Left lung (tissue), 14 donors: Measurements from ENCODE around the gene TPH2. TPM values are rescaled to one million over a fixed set of nuclear protein-coding genes. Genes with fewer than 3 reads are reported as not detected.
A peak's percentile ranks its signal among the peaks of the same experiment; 100 is the strongest.

ENCODE experiments used
- ATAC-seq: fragments of 200-7000 bp; cut with Tn5 transposase; one replicate; pipeline ENCODE4 v1.9.1; 2020; ENCODE audit warnings: moderate library complexity
- DNase-seq, 4 donors: peaks; one replicate each; pipeline ENCODE4 v3.0.0-alpha.2; 2013 to 2020
- H3K27ac ChIP-seq, 2 donors: fragments of 200-600 bp; sonication (generic) in 1 of 2; one replicate each; pipeline versions ENCODE4 v1.5.0 to v1.8.0; 2020 to 2021
- H3K27me3 ChIP-seq, 2 donors: fragments of 200-600 bp; sonication (generic) in 1 of 2; one replicate each; pipeline versions ENCODE4 v1.5.0 to v1.8.0; 2020 to 2021
- H3K36me3 ChIP-seq, 2 donors: fragments of 200-600 bp; sonication (generic) in 1 of 2; one replicate each; pipeline versions ENCODE4 v1.5.0 to v1.8.0; 2020 to 2021
- H3K4me1 ChIP-seq, 2 donors: fragments of 200-600 bp; one replicate each; pipeline ENCODE4 v1.8.0; 2021
- H3K4me3 ChIP-seq, 2 donors: fragments of 200-600 bp; sonication (generic) in 1 of 2; one replicate each; pipeline versions ENCODE4 v1.5.0 to v1.8.0; 2020 to 2021; ENCODE audit warnings: mild to moderate bottlenecking in 1 of 2
- H3K9me3 ChIP-seq, 2 donors: fragments of 200-600 bp; sonication (generic) in 1 of 2; one replicate each; pipeline versions ENCODE4 v1.5.0 to v1.8.0; 2020 to 2021
- intact Hi-C, 2 donors: fragments of 100-400 bp; cut with DNase I; formaldehyde crosslinking; loops; one replicate each; pipeline versions ENCODE4 v1.11.2 to v1.14.2; 2022
- long read RNA-seq, 12 donors: library from polyadenylated mRNA in 2 of 12; unstranded in 2 of 12; transcript quantifications; one replicate each; pipeline ENCODE4 v2.0.0 and lab custom pipeline, GENCODE V29; 2019 to 2026
- polyA plus RNA-seq, 6 donors: library from polyadenylated mRNA; unstranded; fragments of 120-200 nt; gene quantifications; one replicate each; pipeline ENCODE4 v1.2.1, GENCODE V29; 2013; ENCODE audit not compliant: insufficient read length in 6 of 6
- total RNA-seq, 2 donors: library from RNA; stranded (reverse); fragmentation: NEBNext Ultra II Directional; extraction: Animal tissue kit (Norgen Biotek cat#: 25700); gene quantifications; one replicate each; pipeline ENCODE4 v1.2.1, GENCODE V29; 2021
- TF ChIP-seq, protein P1 (sequence below), 2 donors: fragments of 200-600 bp; sonication (generic) in 1 of 2; IDR thresholded peaks; one replicate each; pipeline versions ENCODE4 v1.5.0 to v1.8.0; 2021; ENCODE audit warnings: antibody characterized with exemption in 2 of 2
- donor health status: DM: no; HTN: yes; CAD: no.
- donor health status: DM: no; HTN: no; CAD: no.

Gene TPH2
- total RNA-seq = under 1 TPM in 1 of 2 donors, not detected in 1; 0.10 TPM
- under 1 TPM; 0.15 to 0.52 (median 0.34) TPM for polyA plus RNA-seq
- long read RNA-seq, donor 1 = 0 reads
- long read RNA-seq, donor 2 = 0 reads
- long read RNA-seq, donor 3 = 0 reads
- long read RNA-seq, donor 4 = 0 reads
- long read RNA-seq, donor 5 = 0 reads
- long read RNA-seq, donor 6 = 0 reads
- long read RNA-seq, donor 7 = 0 reads
- long read RNA-seq, donor 8 = 0 reads
- long read RNA-seq, donor 9 = 0 reads
- long read RNA-seq, donor 10 = 0 reads
- long read RNA-seq, donor 11 = 0 reads
- long read RNA-seq, donor 12 = 0 reads

DNA sequence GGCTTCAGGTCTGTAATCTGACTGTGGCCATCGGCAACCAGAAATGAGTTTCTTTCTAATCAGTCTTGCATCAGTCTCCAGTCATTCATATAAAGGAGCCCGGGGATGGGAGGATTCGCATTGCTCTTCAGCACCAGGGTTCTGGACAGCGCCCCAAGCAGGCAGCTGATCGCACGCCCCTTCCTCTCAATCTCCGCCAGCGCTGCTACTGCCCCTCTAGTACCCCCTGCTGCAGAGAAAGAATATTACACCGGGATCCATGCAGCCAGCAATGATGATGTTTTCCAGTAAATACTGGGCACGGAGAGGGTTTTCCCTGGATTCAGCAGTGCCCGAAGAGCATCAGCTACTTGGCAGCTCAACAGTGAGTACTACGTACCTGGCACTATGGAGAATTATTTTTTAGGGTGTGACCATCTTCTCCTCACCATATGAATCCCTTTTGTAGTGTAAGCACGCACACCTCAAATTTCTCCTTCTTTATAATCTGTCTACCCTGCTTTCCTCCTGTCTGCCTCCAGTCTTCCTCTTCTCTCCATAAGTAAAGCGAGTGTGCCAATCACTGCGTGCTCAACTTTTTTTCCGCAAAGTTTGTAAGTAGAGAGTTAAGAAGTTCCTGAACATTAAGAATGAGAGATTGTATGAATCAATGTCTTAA lies at the start of gene TPH2:
Gene TPH2, plus strand, starts transcription at position 118 of the 658 bp plus-strand sequence. Its CDS starts 142 bp downstream, at position 260.
- ATAC-seq (peak; percentile 87), DNase-seq (peak in 3 of 4 donors; percentile 44 to 74 (median 49))
- Histone ChIP-seq H3K27me3 (peaks cover 11 to 53% of the 10 kb centered on the region in 2 donors), H3K4me3 (no peak within 1 kb of the TSS), H3K27ac (no peak within 1 kb of the TSS), H3K4me1 (no peaks in the 10 kb centered on the region), H3K9me3 (no peaks in the 10 kb centered on the region), H3K36me3 (no peaks in the 10 kb centered on the region)
- TF ChIP-seq, protein P1, sequence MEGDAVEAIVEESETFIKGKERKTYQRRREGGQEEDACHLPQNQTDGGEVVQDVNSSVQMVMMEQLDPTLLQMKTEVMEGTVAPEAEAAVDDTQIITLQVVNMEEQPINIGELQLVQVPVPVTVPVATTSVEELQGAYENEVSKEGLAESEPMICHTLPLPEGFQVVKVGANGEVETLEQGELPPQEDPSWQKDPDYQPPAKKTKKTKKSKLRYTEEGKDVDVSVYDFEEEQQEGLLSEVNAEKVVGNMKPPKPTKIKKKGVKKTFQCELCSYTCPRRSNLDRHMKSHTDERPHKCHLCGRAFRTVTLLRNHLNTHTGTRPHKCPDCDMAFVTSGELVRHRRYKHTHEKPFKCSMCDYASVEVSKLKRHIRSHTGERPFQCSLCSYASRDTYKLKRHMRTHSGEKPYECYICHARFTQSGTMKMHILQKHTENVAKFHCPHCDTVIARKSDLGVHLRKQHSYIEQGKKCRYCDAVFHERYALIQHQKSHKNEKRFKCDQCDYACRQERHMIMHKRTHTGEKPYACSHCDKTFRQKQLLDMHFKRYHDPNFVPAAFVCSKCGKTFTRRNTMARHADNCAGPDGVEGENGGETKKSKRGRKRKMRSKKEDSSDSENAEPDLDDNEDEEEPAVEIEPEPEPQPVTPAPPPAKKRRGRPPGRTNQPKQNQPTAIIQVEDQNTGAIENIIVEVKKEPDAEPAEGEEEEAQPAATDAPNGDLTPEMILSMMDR (IDR thresholded peaks at IDR 0.05) = no peak
- intact Hi-C loops = no loop called here

- ATAC-seq = no peak
- H3K9me3 ChIP-seq = no peaks in the 10 kb centered on the region
- no peak overlapping the region for H3K4me3 ChIP-seq
- H3K27ac ChIP-seq = no peak overlapping the region
- TF ChIP-seq, protein P1 (IDR thresholded peaks at IDR 0.05) = no peak
- H3K27me3 ChIP-seq = no peaks in the 10 kb centered on the region
- no peaks in the 10 kb centered on the region for H3K4me1 ChIP-seq
- DNase-seq = no peak
- peaks cover 0 to 14% of the 10 kb centered on the region in 2 donors for H3K36me3 ChIP-seq
- intact Hi-C loops = no loop called here
Observed at GRCh38 chr12:71890475-71890874, 48.2 kb upstream of the TPH2 start.

DNA sequence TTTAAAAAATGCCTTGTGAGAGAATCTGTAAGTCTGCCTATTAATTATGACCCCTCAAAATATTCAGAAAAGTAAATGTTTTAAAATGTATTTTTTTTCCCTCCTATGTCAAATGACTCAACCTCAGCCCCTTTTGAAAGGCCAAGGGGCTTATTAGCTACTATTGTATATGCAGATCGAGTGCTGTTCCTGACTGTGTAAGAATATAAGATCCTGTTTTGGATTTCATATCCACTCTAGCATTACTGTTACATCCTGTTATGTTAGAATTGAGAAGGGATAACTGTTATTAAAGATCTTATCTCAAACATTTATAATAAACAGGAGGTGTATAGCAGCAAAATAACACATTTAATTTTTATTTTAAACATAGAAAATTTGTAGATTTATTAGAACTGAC lies 46.6 kb upstream of the TPH2 start:
- peaks cover 0 to 27% of the 10 kb centered on the region in 2 donors for H3K36me3 ChIP-seq
- intact Hi-C loops = no loop called here
- ATAC-seq (no peak), DNase-seq (no peak)
- TF ChIP-seq, protein P1 (IDR thresholded peaks at IDR 0.05) = no peak
- H3K4me1 ChIP-seq = no peaks in the 10 kb centered on the region
- H3K9me3 ChIP-seq = no peaks in the 10 kb centered on the region
- H3K4me3 ChIP-seq = no peak overlapping the region
- H3K27me3 ChIP-seq = no peaks in the 10 kb centered on the region
- no peak overlapping the region for H3K27ac ChIP-seq

GRCh38 chr12:71896205-71896882 lies 42.3 kb upstream of the TPH2 start:
- H3K27me3 ChIP-seq = no peaks in the 10 kb centered on the region
- ATAC-seq (no peak), DNase-seq (no peak)
- H3K4me1 ChIP-seq = no peaks in the 10 kb centered on the region
- H3K9me3 ChIP-seq = no peaks in the 10 kb centered on the region
- H3K4me3 ChIP-seq = no peak overlapping the region
- H3K27ac ChIP-seq = no peak overlapping the region
- H3K36me3 ChIP-seq = peaks cover 0 to 53% of the 10 kb centered on the region in 2 donors
- intact Hi-C loops = no loop called here
- TF ChIP-seq, protein P1 (IDR thresholded peaks at IDR 0.05) = no peak

DNA sequence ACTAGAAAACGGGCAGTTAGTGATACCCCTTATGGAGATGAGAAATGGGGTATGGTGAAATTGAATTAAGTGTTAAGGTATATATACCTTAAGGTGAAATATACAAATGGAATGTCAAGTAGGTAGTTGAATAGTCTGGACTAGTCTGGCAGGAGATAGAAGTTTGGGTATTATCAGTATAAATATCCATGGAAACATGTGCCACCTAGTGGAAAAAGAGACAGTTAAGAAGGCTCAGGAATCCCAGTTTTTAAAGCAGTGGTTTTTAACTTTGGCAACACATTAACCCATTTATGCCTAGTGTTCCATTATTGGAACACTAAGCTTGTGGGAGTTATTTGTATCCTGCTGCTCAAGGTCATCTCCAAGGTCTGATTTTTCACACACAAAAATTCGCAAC lies 38.6 kb upstream of the TPH2 start:
- Histone ChIP-seq H3K9me3 (no peaks in the 10 kb centered on the region), H3K36me3 (peaks cover 0 to 63% of the 10 kb centered on the region in 2 donors), H3K4me1 (no peaks in the 10 kb centered on the region), H3K27ac (no peak overlapping the region), H3K4me3 (no peak overlapping the region), H3K27me3 (no peaks in the 10 kb centered on the region)
- intact Hi-C loops = no loop called here
- no peak for ATAC-seq
- DNase-seq = no peak
- TF ChIP-seq, protein P1 (IDR thresholded peaks at IDR 0.05) = no peak
